GM12878 (cell line): ENCODE measurements around the gene FAAH2. TPM values are rescaled to one million over a fixed set of nuclear protein-coding genes. Genes with fewer than 3 reads are reported as not detected.

Experiments used
- ATAC-seq: fragments of 200-7000 bp; cut with Tn5 transposase; 3 replicates; pipeline ENCODE4 v1.9.1; 2020; ENCODE audit warnings: mild to moderate bottlenecking, moderate library complexity
- Bru-seq: library from RNA; stranded (reverse); fragments of 400-500 nt; gene quantifications from one replicate; lab custom pipeline; 2021; lab: Mats Ljungman, UMichigan
- BruChase-seq, 2 experiments: library from RNA; stranded (reverse); fragments of 400-500 nt; gene quantifications; one replicate each; lab custom pipeline; 2021; lab: Mats Ljungman, UMichigan
- BruUV-seq: library from RNA; stranded (reverse); fragments of 400-500 nt; replicated peaks from 2 replicates; lab custom pipeline; 2021; lab: Mats Ljungman, UMichigan
- CTCF ChIA-PET: fragments of 300-600 bp; sonication (Branson Sonifier 250); formaldehyde crosslinking; extraction: SDS; loops from one replicate; lab custom pipeline; 2021; ENCODE audit warnings: inconsistent platforms; lab: Yijun Ruan, JAX
- POLR2A ChIA-PET: fragments of 350-600 bp; formaldehyde crosslinking; extraction: SDS; loops from one replicate; lab custom pipeline; 2021; ENCODE audit warnings: inconsistent platforms; lab: Charles Lee
- RAD21 ChIA-PET: fragments of 300-600 bp; sonication (Branson Sonifier 250); formaldehyde crosslinking; loops from one replicate; lab custom pipeline; 2023; ENCODE audit warnings: antibody characterized with exemption; ENCODE audit not compliant: unreplicated experiment; lab: Charles Lee
- SMC1A ChIA-PET: fragments of 300-600 bp; sonication (Branson Sonifier 250); formaldehyde crosslinking; loops from one replicate; lab custom pipeline; 2023; ENCODE audit not compliant: unreplicated experiment, uncharacterized antibody; lab: Charles Lee
- DNase-seq: peaks from one replicate; pipeline ENCODE4 v3.0.0-alpha.2; 2011; ENCODE audit warnings: low read depth, low spot score
- FAIRE-seq: peaks from 3 replicates; lab custom pipeline; 2011; peaks lifted over from hg19 to GRCh38; lab: Jason Lieb, UNC
- H2AFZ ChIP-seq: 2 replicates; pipeline ENCODE4 v1.6.0; 2011; ENCODE audit warnings: low read depth, low read length, control low read depth; ENCODE audit not compliant: control insufficient read depth
- H3K27ac ChIP-seq: 2 replicates; pipeline ENCODE4 v1.5.1; 2011; ENCODE audit warnings: control low read depth; ENCODE audit not compliant: control insufficient read depth, insufficient read depth
- H3K27me3 ChIP-seq, 2 experiments: replicated peaks in 1 of 2; 2 replicates each; pipeline versions ENCODE4 v1.6.0 to v1.6.1; 2011; ENCODE audit warnings: low read length in 1 of 2; ENCODE audit not compliant: control insufficient read depth in 2 of 2, insufficient read depth in 2 of 2
- H3K36me3 ChIP-seq, 2 experiments: 2 replicates each; pipeline ENCODE4 v1.5.1; 2011; ENCODE audit warnings: low read length in 1 of 2; ENCODE audit not compliant: control insufficient read depth in 2 of 2, insufficient read depth in 2 of 2
- H3K4me1 ChIP-seq: 2 replicates; pipeline ENCODE4 v1.6.1; 2011; ENCODE audit warnings: mild to moderate bottlenecking, low read length, moderate library complexity, mixed read lengths; ENCODE audit not compliant: control insufficient read depth, insufficient read depth
- H3K4me2 ChIP-seq: 2 replicates; pipeline ENCODE4 v1.6.0; 2011; ENCODE audit warnings: control low read depth; ENCODE audit not compliant: control insufficient read depth, insufficient read depth
- H3K4me3 ChIP-seq: fragments of 200-600 bp; sonication (generic); 2 replicates; pipeline ENCODE4 v1.5.1; 2016
- H3K79me2 ChIP-seq: 2 replicates; pipeline ENCODE4 v1.6.0; 2011; ENCODE audit warnings: low read length; ENCODE audit not compliant: control insufficient read depth, insufficient read depth
- H3K9ac ChIP-seq: 2 replicates; pipeline ENCODE4 v1.8.0; 2011; ENCODE audit warnings: low read length, control low read depth, mixed read lengths; ENCODE audit not compliant: control insufficient read depth, insufficient read depth
- H3K9me3 ChIP-seq: replicated peaks from 3 replicates; pipeline ENCODE4 v1.5.1; 2011; ENCODE audit warnings: mild to moderate bottlenecking, low read length; ENCODE audit not compliant: control insufficient read depth, insufficient read depth
- H4K20me1 ChIP-seq: 2 replicates; pipeline ENCODE4 v1.6.0; 2011; ENCODE audit not compliant: control insufficient read depth, insufficient read depth
- CBX5 ChIP-seq: sonication (generic); IDR thresholded peaks from 2 replicates; pipeline ENCODE4 v1.6.1; 2016; ENCODE audit warnings: low read depth, moderate library complexity, mild to moderate bottlenecking, inconsistent platforms
- CREB1 ChIP-seq: IDR thresholded peaks from 2 replicates; pipeline ENCODE4 v1.6.1; 2012; ENCODE audit warnings: low read depth, mild to moderate bottlenecking, inconsistent platforms
- CREM ChIP-seq: IDR thresholded peaks from 2 replicates; pipeline ENCODE4 v1.6.1; 2014; ENCODE audit warnings: antibody characterized with exemption, low read depth
- EED ChIP-seq: sonication (generic); IDR thresholded peaks from 2 replicates; pipeline ENCODE4 v1.6.1; 2016; ENCODE audit warnings: antibody characterized with exemption, low read depth
- FOS ChIP-seq: IDR thresholded peaks from 3 replicates; pipeline ENCODE4 v1.6.1; 2011; ENCODE audit warnings: borderline replicate concordance; ENCODE audit not compliant: insufficient read length; ENCODE audit errors: extremely low read depth
- HDAC6 ChIP-seq: fragments of 200-600 bp; sonication (generic); IDR thresholded peaks from one replicate; pipeline ENCODE4 v1.8.0; 2017; ENCODE audit warnings: antibody characterized with exemption; ENCODE audit not compliant: unreplicated experiment
- IRF4 ChIP-seq: IDR thresholded peaks from 2 replicates; pipeline ENCODE4 v1.6.1; 2011; ENCODE audit warnings: low read depth, low read length
- KAT2A ChIP-seq: conservative IDR thresholded peaks from 2 replicates; pipeline ENCODE4 v1.6.1; 2011; ENCODE audit warnings: low read depth, low read length; ENCODE audit not compliant: control insufficient read depth
- MEF2A ChIP-seq: IDR thresholded peaks from 2 replicates; pipeline ENCODE4 v1.6.1; 2011; ENCODE audit warnings: low read depth, mild to moderate bottlenecking, low read length, moderate library complexity; ENCODE audit not compliant: insufficient read depth
- MYC ChIP-seq: IDR thresholded peaks from 2 replicates; pipeline ENCODE4 v1.6.1; 2011; ENCODE audit warnings: mild to moderate bottlenecking, low read length, moderate library complexity, inconsistent platforms; ENCODE audit not compliant: insufficient read depth, insufficient replicate concordance, insufficient read length, severe bottlenecking
- NFYA ChIP-seq: IDR thresholded peaks from 2 replicates; pipeline ENCODE4 v1.6.1; 2011; ENCODE audit warnings: low read depth, mild to moderate bottlenecking, low read length, improper control_type of control experiment, borderline replicate concordance
- RAD21 ChIP-seq: IDR thresholded peaks from 2 replicates; pipeline ENCODE4 v1.6.1; 2011; ENCODE audit warnings: mild to moderate bottlenecking, low read depth, low read length, moderate library complexity; ENCODE audit not compliant: insufficient read depth
- RCOR1 ChIP-seq: conservative IDR thresholded peaks from 2 replicates; pipeline ENCODE4 v1.6.1; 2012; ENCODE audit warnings: low read depth, low read length, improper control_type of control experiment
- SP1 ChIP-seq: IDR thresholded peaks from one replicate; pipeline ENCODE4 v1.6.1; 2011; ENCODE audit warnings: low read depth, low read length
- SUZ12 ChIP-seq: fragments of 200-600 bp; sonication (generic); IDR thresholded peaks from one replicate; pipeline ENCODE4 v1.6.1; 2018; ENCODE audit warnings: antibody characterized with exemption, mild to moderate bottlenecking; ENCODE audit not compliant: unreplicated experiment
- ZNF207 ChIP-seq: fragments of 450-650 bp; IDR thresholded peaks from 2 replicates; pipeline ENCODE4 v1.6.1; 2014; ENCODE audit warnings: antibody characterized with exemption, mild to moderate bottlenecking, borderline replicate concordance
- ZNF24 ChIP-seq: fragments of 450-650 bp; IDR thresholded peaks from 2 replicates; pipeline ENCODE4 v1.6.1; 2017; ENCODE audit warnings: antibody characterized with exemption, mild to moderate bottlenecking
- ZSCAN29 ChIP-seq: fragments of 450-650 bp; IDR thresholded peaks from 2 replicates; pipeline ENCODE4 v1.6.1; 2017; ENCODE audit warnings: mild to moderate bottlenecking, moderate library complexity
- WGBS: methylation state at CpG from one replicate; pipeline ENCODE4 v1.1.6; 2016; ENCODE audit warnings: low lambda C conversion rate; ENCODE audit not compliant: insufficient replicate concordance, insufficient coverage; ENCODE audit errors: missing lambda C conversion rate; 5-methylcytosine and 5-hydroxymethylcytosine counted together
- in situ Hi-C: fragments of 300-500 bp; cut with MboI; formaldehyde crosslinking; loops from 9 replicates; pipeline ENCODE4 v1.14.3; 2018; ENCODE audit warnings: mixed read lengths
- intact Hi-C: fragments of 100-400 bp; cut with micrococcal nuclease; formaldehyde crosslinking; loops from one replicate; pipeline ENCODE4 v1.14.2; 2022; ENCODE audit not compliant: unreplicated experiment
- long read RNA-seq, 2 experiments: library from polyadenylated mRNA; unstranded; transcript quantifications; one replicate each; pipeline ENCODE4 v2.0.0, GENCODE V29; 2019 to 2020
- polyA minus RNA-seq, 3 experiments: library from RNA; depleted of rRNA, polyadenylated mRNA; stranded (reverse); fragments of >200 nt; gene quantifications; 2 replicates each; pipeline ENCODE4 v1.2.3, GENCODE V29; 2011
- polyA plus RNA-seq, 11 experiments: library from polyadenylated mRNA; depleted of rRNA in 4 of 11; unstranded in 6 of 11; stranded (reverse) in 5 of 11; fragments of >200 nt; fragmentation: Nextera tagmentation in 4 of 11; fragmentation: Illumina TruSeq in 1 of 11; extraction: Ambion mirVana in 4 of 11; extraction: Trizol in 1 of 11; gene quantifications; 1 replicate in 1 of 11; 2 replicates in 10 of 11; pipeline versions ENCODE4 v1.2.1 to v1.2.3, GENCODE V29; 2011 to 2016; ENCODE audit warnings: inconsistent platforms in 2 of 11, missing spikeins in 2 of 11, low read depth in 1 of 11
- total RNA-seq, 4 experiments: library from RNA; depleted of rRNA in 3 of 4; stranded (reverse); fragments of >200 nt in 3 of 4; fragmentation: Illumina TruSeq in 1 of 4; extraction: Trizol in 1 of 4; gene quantifications; 2 replicates each; pipeline versions ENCODE4 v1.2.1 to v1.2.3, GENCODE V29; 2013 to 2021

FAAH2 gene, protein sequence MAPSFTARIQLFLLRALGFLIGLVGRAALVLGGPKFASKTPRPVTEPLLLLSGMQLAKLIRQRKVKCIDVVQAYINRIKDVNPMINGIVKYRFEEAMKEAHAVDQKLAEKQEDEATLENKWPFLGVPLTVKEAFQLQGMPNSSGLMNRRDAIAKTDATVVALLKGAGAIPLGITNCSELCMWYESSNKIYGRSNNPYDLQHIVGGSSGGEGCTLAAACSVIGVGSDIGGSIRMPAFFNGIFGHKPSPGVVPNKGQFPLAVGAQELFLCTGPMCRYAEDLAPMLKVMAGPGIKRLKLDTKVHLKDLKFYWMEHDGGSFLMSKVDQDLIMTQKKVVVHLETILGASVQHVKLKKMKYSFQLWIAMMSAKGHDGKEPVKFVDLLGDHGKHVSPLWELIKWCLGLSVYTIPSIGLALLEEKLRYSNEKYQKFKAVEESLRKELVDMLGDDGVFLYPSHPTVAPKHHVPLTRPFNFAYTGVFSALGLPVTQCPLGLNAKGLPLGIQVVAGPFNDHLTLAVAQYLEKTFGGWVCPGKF
- 22.9 and 31.0 TPM in 2 replicates for total RNA-seq (2013; cell fraction: nucleolus; rRNA removed)
- total RNA-seq (2014; rRNA removed) (1.5 and 1.9 TPM in 2 replicates), total RNA-seq (2014; rRNA removed; fragmentation: Illumina TruSeq; extraction: Trizol) (1.8 and 2.0 TPM in 2 replicates), total RNA-seq (2021) (0.97 and 1.5 TPM in 2 replicates), polyA plus RNA-seq (2011; rRNA removed) (5.4 and 6.6 TPM in 2 replicates), polyA plus RNA-seq (2014; fragmentation: Illumina TruSeq; extraction: Trizol) (1.2 and 2.2 TPM in 2 replicates), polyA plus RNA-seq (2014; fragmentation: Nextera tagmentation; extraction: Ambion mirVana) (1 to 10 TPM; 1.5 to 2.4 TPM), polyA plus RNA-seq (2014; rRNA removed) (1.3 and 1.5 TPM in 2 replicates), polyA plus RNA-seq (2016; fragmentation: Nextera tagmentation; extraction: Ambion mirVana) (1 to 10 TPM in 1 of 2 experiments, under 1 TPM in 1; 0.88 to 1.6 TPM), polyA minus RNA-seq (2011; rRNA and poly(A)+ RNA removed) (4.5 and 9.1 TPM in 2 replicates), Bru-seq, nascent RNA (percentile 53 among the genes with signal in this experiment), BruChase-seq, experiment 1, labeled RNA remaining after a 6-hour chase (percentile 50 among the genes with signal in this experiment), BruChase-seq, experiment 2, labeled RNA remaining after a 2-hour chase (percentile 55 among the genes with signal in this experiment)
- 1.3 TPM for polyA plus RNA-seq (2011; ENCODE audit: low read depth)
- polyA plus RNA-seq (2011; cell fraction: cytosol; rRNA removed) = 1.9 and 4.6 TPM in 2 replicates
- polyA plus RNA-seq (2011; cell fraction: nucleus; rRNA removed) = 2.2 and 2.3 TPM in 2 replicates
- 2.3 and 2.6 TPM in 2 replicates for polyA plus RNA-seq (2012)
- 1.0 and 1.6 TPM in 2 replicates for polyA minus RNA-seq (2011; cell fraction: cytosol; rRNA and poly(A)+ RNA removed)
- 4.2 and 5.8 TPM in 2 replicates for polyA minus RNA-seq (2011; cell fraction: nucleus; rRNA and poly(A)+ RNA removed)
- long read RNA-seq, experiment 1, partial matches to known transcripts = 0 of 6 reads
- long read RNA-seq, experiment 1, other reads (novel, unspliced or antisense) = 4 of 6 reads
- long read RNA-seq, experiment 2, transcript FAAH2-201 (11 exons, 1,983 nt) = major isoform, 17 of 41 reads
- long read RNA-seq, experiment 2, partial matches to known transcripts = 5 of 41 reads
- long read RNA-seq, experiment 2, other reads (novel, unspliced or antisense) = 19 of 41 reads

GRCh38 chrX:57286507-57287251 lies at the start of gene FAAH2:
Gene FAAH2 (plus strand): TSS chrX:57286706. CDS start chrX:57286826, 120 bp downstream.
- ATAC-seq = peak; percentile 94
- WGBS = 22% methylated on average over 22 of the region's 22 CpGs
- H3K36me3 ChIP-seq = no peaks in the 10 kb centered on the region
- no peaks in the 10 kb centered on the region for H3K79me2 ChIP-seq
- ChIA-PET SMC1A (interaction anchor here (0.9 to 1.7 kb wide), 5 partner anchors 159 to 308 kb away, joined by 3 to 6 read pairs (median 4); no protein-coding TSS in a partner anchor), CTCF (interaction anchor here (1.0 to 2.1 kb wide), 5 partner anchors 9 to 474 kb away, joined by 3 to 13 read pairs (median 3); no protein-coding TSS in a partner anchor), POLR2A (interaction anchor here (1.4 kb wide), 1 partner anchor 165 kb away, joined by 4 read pairs; the partner anchor contains the start of gene SPIN2B), RAD21 (interaction anchor here (1.1 kb wide), 1 partner anchor 293 kb away, joined by 4 read pairs; no protein-coding TSS in a partner anchor)
- no peaks in the 10 kb centered on the region for H3K9me3 ChIP-seq
- no peaks in the 10 kb centered on the region for H3K4me1 ChIP-seq
- H3K27ac ChIP-seq = peak within 1 kb of the TSS; percentile 15
- peak within 1 kb of the TSS; percentile 83 for H2AFZ ChIP-seq
- no peak for FAIRE-seq
- peak; percentile 23 for DNase-seq
- in situ Hi-C loops = loop anchor here (10.0 to 25.0 kb wide), 2 partner anchors 292 to 474 kb away; partner anchors contain the start of gene SPIN3
- intact Hi-C loops = loop anchor here (5.0 to 10.0 kb wide), 4 partner anchors 162 to 482 kb away; partner anchors contain the start of gene SPIN2B
- H3K9ac ChIP-seq = peak within 1 kb of the TSS; percentile 46; the same call in 1 of the 2 replicates
- H3K4me2 ChIP-seq = peak within 1 kb of the TSS; percentile 57; the same call in 1 of the 2 replicates
- H3K4me3 ChIP-seq = peak within 1 kb of the TSS; percentile 47
- no peaks in the 10 kb centered on the region for H3K27me3 ChIP-seq
- no TSS peak for BruUV-seq
- H4K20me1 ChIP-seq = no peaks in the 10 kb centered on the region
- TF ChIP-seq MEF2A (no peak), SUZ12 (no peak), SP1 (no peak), CREB1 (peak; percentile 65; the same call in 1 of the 2 replicates), CBX5 (no peak), KAT2A (no peak), RAD21 (no peak), ZSCAN29 (no peak), RCOR1 (no peak), IRF4 (0 out of 2 replicates have a peak, but pooled peaks have one; percentile 22), NFYA (no peak), ZNF207 (no peak), ZNF24 (peak; percentile 79; the same call in 1 of the 2 replicates), CREM (peak; percentile 30; the same call in 1 of the 2 replicates), HDAC6 (no peak), FOS (no peak), MYC (no peak), EED (no peak)
